Memory B cell (primary cell): Measurements from ENCODE around the gene UAP1L1.
A peak's percentile ranks its signal among the peaks of the same experiment; 100 is the strongest.
"Not testable (repeated sequence)": the region's sequence is repeated elsewhere in the genome, so short reads cannot be mapped to it uniquely, and the experiment has no call there.

ENCODE experiments used
- ATAC-seq: fragments of 150-1000 bp; cut with Tn5 transposase; 2 replicates; pipeline ENCODE4 v1.10.0; 2021; ENCODE audit warnings: low read depth, mild to moderate bottlenecking, moderate library complexity
- DNase-seq, 2 donors: peaks; one replicate each; pipeline ENCODE4 v3.0.0; 2022; ENCODE audit warnings: low spot score in 2 of 2
- H3K27ac Mint-ChIP-seq: one replicate; pipeline ENCODE4 v1.8.0; 2022; ENCODE audit warnings: mild to moderate bottlenecking, moderate library complexity, mixed read lengths
- H3K27me3 Mint-ChIP-seq: one replicate; pipeline ENCODE4 v1.8.0; 2022; ENCODE audit warnings: mixed read lengths
- H3K36me3 Mint-ChIP-seq: one replicate; pipeline ENCODE4 v1.8.0; 2022; ENCODE audit warnings: mild to moderate bottlenecking, mixed read lengths
- H3K4me1 Mint-ChIP-seq: one replicate; pipeline ENCODE4 v1.8.0; 2022; ENCODE audit warnings: mixed read lengths
- H3K4me3 Mint-ChIP-seq: one replicate; pipeline ENCODE4 v1.8.0; 2022; ENCODE audit warnings: mild to moderate bottlenecking, moderate library complexity, mixed read lengths
- H3K9me3 Mint-ChIP-seq: one replicate; pipeline ENCODE4 v1.8.0; 2022; ENCODE audit warnings: mixed read lengths

Gene UAP1L1

DNA sequence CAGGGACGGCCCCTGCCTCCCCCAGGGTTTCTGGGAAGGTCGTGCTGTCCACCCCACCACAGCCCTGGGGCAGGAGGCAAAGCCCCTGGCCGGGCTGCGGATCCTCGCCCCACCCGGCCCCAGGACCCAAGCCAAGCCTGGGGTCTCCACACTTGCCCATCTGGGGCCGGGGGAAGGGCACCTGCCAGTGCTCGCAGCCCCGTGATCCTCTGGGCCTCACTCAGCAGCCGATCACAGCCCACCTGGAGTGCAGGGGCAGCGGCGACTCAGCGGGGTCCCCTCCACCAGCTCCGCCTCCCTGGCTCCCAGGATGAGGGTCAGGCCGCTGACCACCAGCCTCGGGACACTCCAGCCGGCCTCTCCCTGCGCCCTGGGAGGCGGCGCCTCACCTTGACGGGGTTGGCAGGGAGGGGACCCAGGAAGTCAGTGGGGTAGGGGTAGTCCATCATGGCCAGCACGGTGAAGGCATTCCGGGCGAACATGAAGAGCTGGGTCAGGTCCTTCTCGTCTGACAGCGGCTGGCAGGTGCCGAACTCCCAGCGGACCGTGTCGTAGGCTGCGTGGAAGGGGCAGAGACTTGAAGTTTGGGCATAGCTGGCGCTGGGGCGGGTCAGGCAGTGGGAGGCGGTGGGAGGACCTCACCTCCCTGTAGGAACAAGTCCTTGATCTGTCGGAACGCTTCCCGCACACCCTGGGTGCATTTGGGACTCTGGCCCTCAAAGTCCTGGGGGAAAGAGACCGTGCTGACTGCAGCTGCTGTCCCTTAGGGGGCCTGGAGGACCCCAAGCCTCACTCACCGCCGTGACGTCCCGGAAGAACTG is 35.5 kb downstream of the UAP1L1 start:
- H3K27ac Mint-ChIP-seq, result no peak overlapping the region
- peaks cover 6% of the 10 kb centered on the region for H3K4me1 Mint-ChIP-seq
- peaks cover 3% of the 10 kb centered on the region for H3K36me3 Mint-ChIP-seq
- no peaks in the 10 kb centered on the region for H3K27me3 Mint-ChIP-seq
- H3K9me3 Mint-ChIP-seq, result no peaks in the 10 kb centered on the region
- ATAC-seq (no peak), DNase-seq (no peak)
- peak overlapping the region; percentile 82 for H3K4me3 Mint-ChIP-seq

DNA sequence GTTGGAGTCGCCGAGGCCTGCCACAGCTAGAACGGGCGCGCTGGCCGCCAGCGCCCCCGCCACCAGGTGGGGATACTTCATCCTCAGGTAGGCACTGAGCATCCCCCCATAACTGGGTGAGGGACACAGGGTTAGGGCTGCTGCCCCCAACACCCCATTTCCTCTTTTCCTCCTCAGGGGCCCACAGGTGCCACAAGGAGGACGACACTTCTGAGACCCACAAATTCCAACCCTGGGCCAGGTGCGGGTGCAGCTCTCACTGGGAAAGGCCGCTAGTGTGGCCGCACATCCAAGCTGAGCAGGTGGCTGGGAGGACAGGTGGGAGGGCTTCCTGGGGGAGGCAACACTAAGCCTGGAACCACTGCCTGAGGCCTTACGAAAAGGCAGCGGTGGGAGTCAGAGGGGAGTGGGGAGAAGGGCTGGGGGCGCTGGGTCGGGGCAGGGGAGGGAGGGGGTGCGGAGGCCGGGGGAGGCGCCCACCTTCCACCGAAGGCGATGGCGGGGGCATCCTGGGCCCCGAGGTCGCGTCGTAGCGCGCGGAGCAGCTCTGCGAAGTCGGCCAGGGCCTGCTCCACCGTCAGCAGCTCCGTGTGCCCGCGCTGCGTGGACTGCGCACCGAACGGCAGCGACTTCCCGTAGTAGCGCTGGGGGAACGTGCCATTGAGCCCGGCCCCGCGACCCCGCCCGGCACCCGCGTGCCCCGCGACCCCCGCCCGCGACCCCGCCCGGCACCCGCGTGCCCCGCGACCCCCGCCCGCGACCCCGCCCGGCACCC is 36.3 kb downstream of the UAP1L1 start:
- Mint-ChIP-seq H3K4me1 (peaks cover 6% of the 10 kb centered on the region), H3K9me3 (no peaks in the 10 kb centered on the region), H3K27ac (no peak overlapping the region), H3K4me3 (peak overlapping the region; percentile 82), H3K27me3 (no peaks in the 10 kb centered on the region), H3K36me3 (peaks cover 3% of the 10 kb centered on the region)
- DNase-seq (no peak), ATAC-seq (peak; percentile 44)

DNA sequence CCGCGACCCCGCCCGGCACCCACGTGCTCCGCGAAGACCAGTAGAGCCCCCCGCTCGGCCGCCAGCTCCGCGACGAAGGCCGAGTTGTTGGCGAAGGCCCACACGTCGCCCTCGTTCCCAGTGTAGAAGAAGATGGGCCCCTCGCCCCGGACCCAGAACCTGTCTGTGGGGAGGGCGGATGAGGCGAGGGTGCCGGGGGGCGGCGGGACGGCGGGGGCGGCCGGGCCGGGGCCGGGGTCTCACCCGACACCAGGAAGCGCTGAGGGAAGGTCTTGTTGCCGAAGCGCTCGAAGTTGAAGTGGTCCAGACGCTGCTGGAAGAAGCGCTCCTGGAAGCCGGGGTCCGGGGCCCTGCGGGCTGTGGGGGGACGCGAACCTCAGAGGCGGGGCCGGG is 36.9 kb downstream of the UAP1L1 start:
- Mint-ChIP-seq H3K9me3 (no peaks in the 10 kb centered on the region), H3K4me1 (peaks cover 13% of the 10 kb centered on the region), H3K36me3 (peaks cover 3% of the 10 kb centered on the region), H3K27ac (no peak overlapping the region), H3K4me3 (peak overlapping the region; percentile 77), H3K27me3 (no peaks in the 10 kb centered on the region)
- ATAC-seq, result peak; percentile 16
- no peak for DNase-seq

DNA sequence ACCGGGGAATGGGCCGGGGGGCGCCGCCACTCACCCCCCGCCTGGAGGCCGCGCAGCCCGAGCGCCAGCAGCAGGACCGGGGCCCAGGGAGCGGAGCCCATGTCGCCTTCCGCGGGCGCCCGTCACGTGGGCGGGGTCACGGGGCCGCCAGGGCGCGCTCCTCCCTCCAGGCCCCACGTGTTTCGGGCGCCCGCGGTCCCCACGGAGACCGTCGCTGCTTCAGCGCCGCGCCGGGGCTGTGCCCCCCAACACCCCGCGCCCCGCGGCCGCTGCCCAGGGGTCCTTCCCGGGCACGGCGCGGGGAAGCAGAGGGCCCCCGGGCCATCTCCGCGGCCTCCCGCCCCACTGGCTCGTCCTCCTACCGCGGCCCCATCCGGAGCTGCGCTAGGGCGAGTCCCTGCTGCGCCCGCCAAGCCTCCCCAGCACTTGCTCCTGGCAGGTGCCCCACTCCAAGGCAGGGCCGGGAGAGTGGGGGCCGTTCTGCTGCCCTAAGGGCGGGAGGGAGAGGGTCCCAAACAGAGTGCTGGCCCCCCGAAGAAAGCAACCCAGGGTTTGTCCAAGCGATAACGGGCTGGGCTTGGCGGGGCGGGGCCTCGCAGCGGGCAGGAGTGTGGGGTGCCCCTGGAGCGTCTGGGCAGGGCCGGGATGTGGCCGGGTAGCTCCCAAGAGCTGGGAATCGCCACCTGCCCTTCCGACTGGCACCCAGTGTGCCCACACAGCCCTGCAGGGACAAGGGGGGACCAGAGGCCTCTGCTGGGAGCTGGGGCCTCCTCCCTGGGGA is 37.5 kb downstream of the UAP1L1 start, which contains the start of gene DPP7:
Gene DPP7 (minus strand): TSS at position 121 of the 781 bp plus-strand sequence. CDS start 20 bp downstream, at position 101.
- Mint-ChIP-seq H3K9me3 (no peaks in the 10 kb centered on the region), H3K27ac (peak within 1 kb of the TSS; percentile 31), H3K4me3 (peak within 1 kb of the TSS; percentile 82), H3K4me1 (peaks cover 16% of the 10 kb centered on the region), H3K36me3 (peaks cover 3% of the 10 kb centered on the region), H3K27me3 (no peaks in the 10 kb centered on the region)
- ATAC-seq (peak; percentile 91), DNase-seq (peak; percentile 77 to 85)

GRCh38 chr9:137115394-137116026 is 38.2 kb downstream of the UAP1L1 start:
- H3K4me1 Mint-ChIP-seq, result peaks cover 16% of the 10 kb centered on the region
- no peak overlapping the region for H3K27ac Mint-ChIP-seq
- ATAC-seq (no peak), DNase-seq (no peak)
- H3K27me3 Mint-ChIP-seq, result no peaks in the 10 kb centered on the region
- no peaks in the 10 kb centered on the region for H3K9me3 Mint-ChIP-seq
- H3K4me3 Mint-ChIP-seq, result peak overlapping the region; percentile 44
- H3K36me3 Mint-ChIP-seq, result peaks cover 3% of the 10 kb centered on the region

DNA sequence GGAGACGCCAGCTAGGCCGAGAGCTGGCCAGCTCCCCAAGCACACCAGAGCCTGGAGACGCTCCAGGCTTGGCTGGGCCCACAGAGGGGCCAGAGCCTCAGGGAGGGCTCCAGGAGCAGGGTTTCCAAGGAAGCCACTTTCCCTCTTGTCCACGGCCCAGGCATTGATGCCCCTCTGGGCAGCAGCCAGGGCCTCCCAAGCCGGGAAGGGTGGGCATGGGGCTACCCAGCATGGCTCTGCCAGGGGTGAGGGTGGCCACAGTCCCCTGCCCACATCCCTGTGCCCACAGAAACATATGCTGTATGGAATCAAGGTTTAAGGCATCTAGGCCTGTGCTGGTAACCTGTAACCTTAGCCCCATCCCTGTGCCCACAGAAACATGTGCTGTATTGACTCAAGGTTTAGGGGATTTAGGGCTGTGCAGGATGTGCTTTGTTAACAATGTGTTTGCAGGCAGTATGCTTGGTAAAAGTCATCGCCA is 38.8 kb downstream of the UAP1L1 start:
- no peak overlapping the region for H3K27ac Mint-ChIP-seq
- peak overlapping the region; percentile 44 for H3K4me3 Mint-ChIP-seq
- no peaks in the 10 kb centered on the region for H3K27me3 Mint-ChIP-seq
- no peak for DNase-seq
- H3K36me3 Mint-ChIP-seq, result no peaks in the 10 kb centered on the region
- no peak for ATAC-seq
- peaks cover 13% of the 10 kb centered on the region for H3K4me1 Mint-ChIP-seq
- no peaks in the 10 kb centered on the region for H3K9me3 Mint-ChIP-seq

DNA sequence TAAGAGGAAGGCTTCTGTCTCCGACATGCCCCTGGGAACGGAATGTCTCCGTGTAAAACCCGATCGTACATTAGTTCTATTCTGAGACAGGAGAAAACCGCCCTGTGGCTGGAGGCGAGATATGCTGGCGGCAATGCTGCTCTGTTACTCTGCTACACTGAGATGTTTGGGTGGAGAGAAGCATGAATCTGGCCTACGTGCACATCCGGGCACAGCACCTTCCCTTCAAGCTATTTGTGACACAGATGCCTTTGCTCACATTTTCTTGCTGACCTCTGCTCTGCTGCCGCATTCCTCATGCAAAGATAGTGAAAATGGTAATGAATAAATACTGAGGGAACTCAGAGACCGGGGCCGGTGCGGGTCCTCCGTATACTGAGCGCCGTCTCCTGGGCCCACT is 39.4 kb downstream of the UAP1L1 start:
- no peaks in the 10 kb centered on the region for H3K27me3 Mint-ChIP-seq
- H3K36me3 Mint-ChIP-seq, result no peaks in the 10 kb centered on the region
- no peak overlapping the region for H3K4me3 Mint-ChIP-seq
- no peak for ATAC-seq
- H3K4me1 Mint-ChIP-seq, result peaks cover 14% of the 10 kb centered on the region
- peak overlapping the region; percentile 60 for H3K27ac Mint-ChIP-seq
- no peak for DNase-seq
- H3K9me3 Mint-ChIP-seq, result no peaks in the 10 kb centered on the region

- no peaks in the 10 kb centered on the region for H3K36me3 Mint-ChIP-seq
- H3K9me3 Mint-ChIP-seq, result no peaks in the 10 kb centered on the region
- H3K4me1 Mint-ChIP-seq, result peaks cover 20% of the 10 kb centered on the region
- DNase-seq (no peak), ATAC-seq (no peak)
- H3K27ac Mint-ChIP-seq, result peak overlapping the region; percentile 60
- no peaks in the 10 kb centered on the region for H3K27me3 Mint-ChIP-seq
- H3K4me3 Mint-ChIP-seq, result no peak overlapping the region
These were observed 40.0 kb downstream of the UAP1L1 start for GRCh38 chr9:137117269-137117731.

- not testable (repeated sequence) for DNase-seq, H3K36me3 Mint-ChIP-seq, H3K9me3 Mint-ChIP-seq, ATAC-seq, H3K27me3 Mint-ChIP-seq, H3K4me3 Mint-ChIP-seq
- H3K27ac Mint-ChIP-seq, result peak overlapping the region; percentile 94
- peaks cover 25% of the 10 kb centered on the region for H3K4me1 Mint-ChIP-seq
These were observed 40.8 kb downstream of the UAP1L1 start for GRCh38 chr9:137118092-137118603.

GRCh38 chr9:137121927-137122795 is 44.8 kb downstream of the UAP1L1 start:
- not testable (repeated sequence) for H3K36me3 Mint-ChIP-seq, H3K27me3 Mint-ChIP-seq, H3K9me3 Mint-ChIP-seq, DNase-seq
- Mint-ChIP-seq H3K27ac (peak overlapping the region; percentile 95), H3K4me3 (peak overlapping the region; percentile 84), H3K4me1 (peaks cover 35% of the 10 kb centered on the region)
- peak; percentile 51 for ATAC-seq

- ATAC-seq (peak; percentile 35), DNase-seq (peak in 1 of 2 donors; percentile 12)
- Mint-ChIP-seq H3K27ac (peak overlapping the region; percentile 95), H3K4me3 (peak overlapping the region; percentile 84), H3K4me1 (peaks cover 40% of the 10 kb centered on the region)
- H3K27me3 Mint-ChIP-seq, H3K9me3 Mint-ChIP-seq, H3K36me3 Mint-ChIP-seq: not testable (repeated sequence)
These were observed 45.6 kb downstream of the UAP1L1 start for GRCh38 chr9:137122796-137123467.

- ATAC-seq, result no peak
- Mint-ChIP-seq H3K27me3 (no peaks in the 10 kb centered on the region), H3K36me3 (no peaks in the 10 kb centered on the region), H3K9me3 (no peaks in the 10 kb centered on the region), H3K27ac (peak overlapping the region; percentile 95), H3K4me1 (peaks cover 45% of the 10 kb centered on the region), H3K4me3 (peak overlapping the region; percentile 46)
- DNase-seq, result no peak
These were observed 46.1 kb downstream of the UAP1L1 start for GRCh38 chr9:137123468-137123837.
